ENCODE data around the gene RAD51B. TPM values are rescaled to one million over a fixed set of nuclear protein-coding genes. Genes with fewer than 3 reads are reported as not detected.
"Not testable (repeated sequence)": the region's sequence is repeated elsewhere in the genome, so short reads cannot be mapped to it uniquely, and the experiment has no call there.

RAD51B gene
- total and polyA plus RNA-seq, 8 donors, result 10.8 to 18.3 (median 14.1) TPM

- Histone ChIP-seq H3K4me3 (no peak overlapping the region), H3K27me3 (no peaks in the 10 kb centered on the region), H3K36me3 (no peaks in the 10 kb centered on the region), H3K9me3 (peaks cover 0 to 4% of the 10 kb centered on the region in 2 donors), H3K4me1 (no peaks in the 10 kb centered on the region), H3K27ac (no peak overlapping the region)
- DNase-seq (no peak), ATAC-seq (no peak)
- no peak for TF ChIP-seq CTCF (IDR thresholded peaks at IDR 0.05)
- intact Hi-C loops (cut with DNase I), result no loop called here
Observed at GRCh38 chr14:68047906-68048305, 228.3 kb downstream of the RAD51B start.

GRCh38 chr14:68048815-68049214 is 229.2 kb downstream of the RAD51B start:
- H3K36me3 ChIP-seq; ATAC-seq; H3K27me3 ChIP-seq; intact Hi-C loops (cut with DNase I); H3K4me3 ChIP-seq; DNase-seq; H3K27ac ChIP-seq; H3K9me3 ChIP-seq; H3K4me1 ChIP-seq: not testable (repeated sequence)

- DNase-seq (no peak), ATAC-seq (no peak)
- H3K36me3 ChIP-seq, result no peaks in the 10 kb centered on the region
- no peaks in the 10 kb centered on the region for H3K4me1 ChIP-seq
- H3K4me3 ChIP-seq, result no peak overlapping the region
- no peak for TF ChIP-seq CTCF (IDR thresholded peaks at IDR 0.05)
- peaks cover 0 to 4% of the 10 kb centered on the region in 2 donors for H3K9me3 ChIP-seq
- H3K27ac ChIP-seq, result no peak overlapping the region
- intact Hi-C loops (cut with DNase I), result no loop called here
- H3K27me3 ChIP-seq, result no peaks in the 10 kb centered on the region
Observed at GRCh38 chr14:68050177-68050576, 230.6 kb downstream of the RAD51B start.

DNA sequence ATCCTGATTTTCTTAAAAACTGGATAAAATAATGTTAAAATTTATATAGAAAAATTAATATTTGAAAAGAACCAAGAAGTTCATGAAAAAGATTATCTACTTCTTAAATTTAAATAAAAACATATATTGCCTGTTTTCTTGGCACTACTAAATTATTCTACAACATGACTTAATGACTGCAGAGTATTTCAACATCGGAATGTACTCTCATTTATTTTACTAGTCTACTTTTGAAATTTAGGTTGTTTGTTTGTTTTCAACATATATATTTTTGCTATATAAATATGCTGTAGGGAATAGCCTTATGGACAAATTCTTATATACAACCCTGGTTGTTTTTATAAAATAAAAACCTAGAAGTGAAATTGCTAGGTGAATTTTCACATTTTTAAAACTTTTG is 231.6 kb downstream of the RAD51B start:
- TF ChIP-seq CTCF (IDR thresholded peaks at IDR 0.05), result no peak
- no peak overlapping the region for H3K27ac ChIP-seq
- no peaks in the 10 kb centered on the region for H3K4me1 ChIP-seq
- H3K9me3 ChIP-seq, result peaks cover 0 to 4% of the 10 kb centered on the region in 2 donors
- H3K36me3 ChIP-seq, result no peaks in the 10 kb centered on the region
- DNase-seq (no peak), ATAC-seq (no peak)
- H3K27me3 ChIP-seq, result no peaks in the 10 kb centered on the region
- intact Hi-C loops (cut with DNase I), result no loop called here
- no peak overlapping the region for H3K4me3 ChIP-seq

- peaks cover 0 to 14% of the 10 kb centered on the region in 2 donors for H3K9me3 ChIP-seq
- DNase-seq, result no peak
- no peak overlapping the region for H3K27ac ChIP-seq
- H3K4me1 ChIP-seq, result no peaks in the 10 kb centered on the region
- intact Hi-C loops (cut with DNase I), result no loop called here
- H3K27me3 ChIP-seq, result no peaks in the 10 kb centered on the region
- TF ChIP-seq CTCF (IDR thresholded peaks at IDR 0.05), result no peak
- H3K4me3 ChIP-seq, result no peak overlapping the region
- ATAC-seq, result no peak
- no peaks in the 10 kb centered on the region for H3K36me3 ChIP-seq
Observed at GRCh38 chr14:68060198-68060597, 240.6 kb downstream of the RAD51B start.

DNA sequence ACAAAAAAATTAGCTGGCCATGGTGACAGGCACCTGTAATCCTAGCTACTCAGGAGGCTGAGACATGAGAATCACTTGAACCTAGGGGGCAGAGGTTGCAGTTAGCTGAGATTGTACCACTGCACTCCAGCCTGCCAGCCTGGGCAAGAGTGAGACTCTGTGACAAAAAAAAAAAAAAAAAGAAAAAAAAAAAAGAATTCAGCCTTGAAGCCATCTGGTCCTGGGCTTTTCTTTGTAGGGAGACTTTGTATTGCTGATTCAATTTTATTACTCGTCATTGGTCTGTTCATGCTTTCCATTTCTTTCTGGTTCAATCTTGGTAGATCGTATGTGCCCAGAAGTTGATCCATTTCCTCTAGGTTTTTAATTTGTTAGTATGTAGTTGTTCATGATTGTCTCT is 243.1 kb downstream of the RAD51B start:
- Histone ChIP-seq H3K36me3 (no peaks in the 10 kb centered on the region), H3K27ac (no peak overlapping the region), H3K9me3 (peaks cover 0 to 14% of the 10 kb centered on the region in 2 donors), H3K27me3 (no peaks in the 10 kb centered on the region), H3K4me3 (no peak overlapping the region), H3K4me1 (no peaks in the 10 kb centered on the region)
- no peak for DNase-seq
- ATAC-seq, result no peak
- TF ChIP-seq CTCF (IDR thresholded peaks at IDR 0.05), result no peak
- intact Hi-C loops (cut with DNase I), result no loop called here

All from left lung (tissue), 10 donors.